HG03520 (cell line): ENCODE results near the gene AKR1B1.

ENCODE experiments used
- ATAC-seq: cut with Tn5 transposase; IDR thresholded peaks from one replicate; pipeline ENCODE4 v1.9.1; 2021; ENCODE audit warnings: mild to moderate bottlenecking, moderate library complexity; ENCODE audit not compliant: unreplicated experiment

Gene AKR1B1

DNA sequence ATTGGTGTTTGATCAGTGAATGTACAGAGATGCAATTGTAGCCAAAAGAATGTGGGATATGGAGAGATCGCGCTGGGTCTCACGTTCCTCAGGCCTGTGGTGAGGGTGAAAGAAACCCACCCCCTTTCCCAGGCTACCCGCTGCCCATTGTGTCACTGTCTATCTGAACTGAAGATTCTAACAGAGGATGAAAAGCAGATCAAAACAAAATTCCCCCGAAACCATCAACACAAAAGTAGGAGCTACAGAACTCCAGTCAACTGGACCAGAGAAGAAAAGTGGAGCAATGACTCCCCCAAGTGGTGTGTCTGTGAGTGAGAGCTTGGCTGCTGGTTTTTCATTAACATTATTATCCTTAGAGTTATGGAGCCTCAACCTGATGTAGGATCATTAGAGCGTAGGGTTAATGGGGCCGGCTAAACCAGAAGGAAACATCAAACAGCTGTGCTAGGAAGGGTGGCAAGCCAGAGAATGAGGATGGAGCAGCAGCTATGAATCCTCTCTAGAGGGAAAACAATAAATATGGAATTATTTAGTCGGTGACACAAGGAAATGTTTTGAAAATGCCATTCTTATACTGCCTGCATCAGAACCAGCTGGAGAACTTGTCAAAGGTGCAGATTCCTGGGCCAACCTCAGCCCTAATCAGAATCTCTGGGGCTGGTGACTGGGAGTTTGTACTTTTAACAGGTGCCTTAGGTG, 38.3 kb downstream of the AKR1B1 start:
- no peak for ATAC-seq

DNA sequence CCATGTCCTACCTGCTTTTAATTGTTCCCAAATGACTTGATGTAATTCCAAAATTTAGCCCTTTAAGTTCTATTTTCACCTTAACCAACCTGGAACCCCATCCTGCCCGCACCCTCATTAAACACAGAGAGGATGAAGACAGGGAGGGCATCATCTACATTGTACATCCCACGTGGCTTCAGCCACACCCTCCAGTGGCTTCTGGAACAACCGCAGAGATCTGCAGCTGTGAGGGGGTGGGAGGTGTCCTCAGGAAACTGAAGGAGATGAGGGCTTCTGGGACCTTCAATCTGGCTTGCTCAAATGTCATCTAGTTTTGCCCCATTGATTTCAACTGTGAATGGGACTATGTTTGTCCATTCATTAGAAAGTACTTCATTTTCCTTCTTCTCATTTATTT, 39.0 kb downstream of the AKR1B1 start:
- no peak for ATAC-seq

DNA sequence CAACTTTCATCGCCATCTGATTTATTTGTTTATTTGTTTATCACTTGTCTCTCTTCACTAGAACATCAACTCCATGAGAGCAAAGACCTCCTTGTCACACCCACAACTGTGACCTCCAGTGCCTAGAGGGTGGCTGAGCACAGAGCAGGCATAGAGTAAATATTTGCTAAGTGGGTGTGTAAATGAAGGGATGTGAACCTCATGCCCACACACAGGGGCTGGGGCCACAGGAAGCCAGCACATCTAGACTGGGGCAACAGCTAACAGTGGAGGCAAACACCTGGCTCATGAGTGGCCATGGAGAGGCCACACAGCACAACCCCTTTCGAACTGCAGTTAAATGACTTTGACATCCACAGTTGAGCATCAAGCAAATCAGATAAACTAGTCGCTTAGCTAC, 39.8 kb downstream of the AKR1B1 start:
- no peak for ATAC-seq

DNA sequence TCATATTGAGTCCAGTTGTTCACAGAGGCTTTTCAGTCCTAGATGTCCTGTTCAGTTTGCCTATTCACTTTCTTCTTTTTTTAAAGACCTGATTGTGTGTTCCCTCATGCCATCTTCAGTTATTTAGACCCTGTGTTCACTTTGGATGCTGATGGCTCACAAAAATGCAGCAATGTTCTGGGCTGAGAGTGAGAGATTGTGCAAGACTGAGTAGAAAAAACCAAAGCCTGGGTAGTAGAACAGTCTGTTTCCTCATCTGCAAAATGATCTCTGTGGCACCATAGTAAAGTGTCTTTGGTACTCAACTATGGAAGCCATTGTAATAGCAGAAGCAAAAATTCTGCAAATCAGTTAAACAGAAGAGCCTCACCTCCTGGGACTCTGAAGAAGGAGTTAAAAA, 43.2 kb downstream of the AKR1B1 start:
- ATAC-seq, result no peak

DNA sequence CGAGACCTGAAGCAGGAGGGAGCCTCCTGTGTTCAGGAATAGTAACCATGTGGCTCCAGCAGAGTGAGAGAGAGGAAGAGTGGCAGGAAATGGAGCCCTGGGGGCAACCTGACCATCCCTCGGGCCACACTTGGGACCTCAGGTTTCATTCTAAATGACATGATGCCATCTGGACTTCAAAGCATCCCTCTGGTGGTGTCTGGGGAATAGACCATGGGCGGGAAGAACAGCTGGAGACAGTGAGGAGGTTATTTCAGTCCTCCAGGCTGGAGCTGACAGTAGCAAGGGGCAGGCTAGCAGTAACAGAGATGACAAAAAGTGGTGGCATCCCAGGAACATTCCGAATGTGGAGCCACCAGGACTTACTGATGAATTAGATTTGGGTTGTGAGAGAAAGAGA, 44.8 kb downstream of the AKR1B1 start:
- ATAC-seq, result no peak

DNA sequence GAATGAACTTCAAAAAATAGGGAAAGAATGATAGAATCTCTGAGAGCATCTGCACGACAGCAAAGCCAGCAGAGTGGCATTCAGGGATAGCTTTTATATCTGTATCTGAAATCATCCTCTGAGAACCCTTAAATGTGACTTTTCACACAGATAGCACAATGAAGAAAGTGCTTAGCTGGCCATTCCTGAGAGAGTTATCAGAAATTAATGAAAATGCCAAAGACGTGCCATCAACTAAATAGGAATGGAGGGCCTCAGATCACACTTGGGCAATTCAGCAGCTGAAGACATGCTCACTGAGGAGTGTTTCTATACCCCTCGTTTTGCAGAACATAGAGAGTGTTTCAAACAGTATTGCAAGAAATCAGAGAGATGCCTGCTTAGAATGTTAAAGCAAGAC, 51.6 kb downstream of the AKR1B1 start:
- no peak for ATAC-seq

DNA sequence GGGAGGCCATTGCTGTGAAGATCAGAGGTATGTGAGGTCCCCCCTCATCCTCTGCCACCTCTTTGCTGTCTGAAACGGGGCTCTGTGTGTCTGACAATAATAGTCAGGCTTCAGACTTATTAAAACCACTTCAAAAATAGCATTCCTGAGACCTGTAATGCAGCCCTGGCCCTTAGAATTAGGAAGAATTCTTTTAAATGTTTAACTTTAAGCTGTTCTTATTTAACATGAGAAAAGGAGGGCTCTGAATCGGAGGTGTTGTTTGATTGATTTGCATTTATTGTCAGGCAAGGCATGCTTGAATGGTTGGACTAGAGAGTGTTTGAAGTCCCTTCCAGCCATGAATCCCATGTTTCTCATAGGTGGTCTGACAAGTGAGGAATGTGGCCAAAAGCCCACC, 52.5 kb downstream of the AKR1B1 start:
- no peak for ATAC-seq

DNA sequence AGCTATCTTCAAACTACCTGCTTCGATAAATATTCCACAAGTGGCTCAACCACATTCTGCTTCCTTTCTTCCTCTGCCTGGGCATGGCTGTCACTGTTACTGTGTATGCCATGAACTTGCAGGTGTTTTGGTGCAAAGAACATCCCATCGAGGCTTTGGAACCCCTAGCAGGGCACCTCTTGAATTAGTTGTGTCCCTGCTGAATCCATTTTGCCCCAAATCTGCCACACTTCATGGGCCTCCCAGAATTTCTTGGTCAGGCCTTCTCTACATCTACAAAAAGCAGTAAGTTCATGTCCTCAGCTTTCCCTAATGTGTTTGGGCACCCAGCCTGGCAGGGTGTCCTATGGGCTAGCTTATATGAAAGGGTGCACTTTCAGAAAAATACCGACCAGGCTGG, 53.6 kb downstream of the AKR1B1 start:
- ATAC-seq, result no peak

DNA sequence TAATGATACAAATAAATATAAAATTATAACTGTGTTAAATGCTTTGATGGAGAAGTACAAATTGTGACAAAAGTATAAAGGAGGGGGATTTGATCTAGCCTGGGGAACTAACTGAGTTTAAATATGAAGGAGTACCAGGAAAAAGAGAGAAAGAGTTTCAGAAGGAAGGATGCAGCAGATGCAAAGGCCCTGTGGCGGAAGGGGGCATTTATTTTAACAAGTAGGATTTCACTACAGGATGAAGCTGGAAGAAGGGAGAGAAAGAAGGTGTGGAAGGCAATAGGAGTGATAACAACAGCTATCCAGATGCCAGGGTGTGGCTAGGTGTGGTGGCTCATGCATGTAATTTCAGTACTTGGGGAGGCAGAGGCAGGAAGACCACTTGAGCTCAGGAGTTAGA, 55.8 kb downstream of the AKR1B1 start:
- ATAC-seq, result no peak

DNA sequence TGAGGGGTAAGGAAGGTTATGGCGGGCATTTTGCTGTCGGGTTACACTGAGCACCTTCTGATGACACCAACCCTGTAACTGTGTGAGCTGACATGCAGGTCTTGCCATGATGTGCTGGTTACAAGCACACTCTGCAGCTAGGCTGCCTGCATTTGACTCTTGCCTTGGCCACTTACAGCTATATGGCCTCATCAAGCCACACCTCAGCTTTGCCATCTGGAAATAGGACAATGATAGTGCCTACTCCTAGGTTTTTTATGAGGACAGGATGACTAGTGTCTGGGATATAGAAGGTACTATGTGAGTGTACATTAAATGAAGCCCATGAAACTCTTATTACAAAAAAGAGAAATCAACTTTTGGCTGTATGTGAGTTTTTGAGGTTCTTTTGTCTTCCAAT, 58.0 kb downstream of the AKR1B1 start:
- ATAC-seq, result no peak

DNA sequence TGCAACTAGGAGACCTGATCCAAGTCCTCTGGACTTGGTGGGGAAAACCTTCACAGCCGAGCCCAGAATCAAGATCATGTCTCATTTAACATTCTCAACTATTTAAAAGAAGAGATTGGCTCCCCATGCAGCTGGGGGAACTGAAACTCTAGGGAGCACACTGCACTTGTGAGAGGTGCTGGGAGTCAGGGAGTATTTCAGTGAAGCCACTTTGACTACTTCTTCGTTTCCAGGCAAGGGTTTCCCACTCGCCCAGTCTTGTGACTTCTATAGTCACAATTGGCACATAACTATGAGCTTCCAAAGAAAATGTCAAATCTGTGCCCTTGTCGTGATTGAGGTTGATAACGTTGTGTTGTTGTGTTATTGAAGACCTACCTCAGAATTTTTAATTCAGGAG, 62.9 kb downstream of the AKR1B1 start:
- no peak for ATAC-seq

DNA sequence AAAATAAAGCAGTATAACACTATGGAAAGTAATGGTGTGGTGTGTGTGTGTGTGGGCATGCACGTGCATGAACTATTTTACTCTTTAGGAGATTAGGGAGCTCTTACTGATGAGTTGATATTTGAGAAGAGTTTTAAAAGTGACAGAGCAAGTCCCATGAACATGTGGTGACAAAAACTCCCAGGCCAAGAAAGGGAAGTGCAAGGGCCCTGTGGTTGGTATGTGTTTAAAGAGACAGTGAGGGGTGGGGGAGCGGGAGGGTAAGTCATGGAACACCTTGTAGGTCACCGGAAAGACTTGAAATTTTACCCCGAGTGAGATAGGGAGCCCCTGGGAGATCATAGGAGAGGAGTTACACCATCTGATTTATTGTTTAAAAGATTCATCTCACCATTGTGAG, 63.3 kb downstream of the AKR1B1 start:
- no peak for ATAC-seq

DNA sequence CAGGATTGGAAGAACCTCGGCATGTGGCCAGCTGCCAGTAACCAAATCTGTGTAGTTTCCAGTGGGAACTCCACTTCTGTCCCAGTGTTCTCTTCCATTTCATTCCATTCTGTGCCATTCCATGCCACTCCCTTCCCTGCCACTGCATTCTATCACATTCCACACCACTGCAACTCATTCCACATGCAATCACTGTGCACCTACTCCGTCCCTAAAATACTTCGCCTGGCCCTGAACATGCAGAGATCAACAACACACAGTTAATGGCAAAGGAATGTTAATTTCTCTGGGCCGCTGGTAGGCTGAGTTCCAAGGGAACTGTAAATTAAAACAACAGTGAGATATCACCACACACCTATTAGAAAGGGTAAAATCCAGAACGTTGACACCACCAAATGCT, 64.8 kb downstream of the AKR1B1 start:
- no peak for ATAC-seq
